Activated CD8-positive, alpha-beta memory T cell treated with anti-CD3 and anti-CD28 coated beads for 48 hours (primary cell): ENCODE measurements around the gene PPCS.
"Not testable (repeated sequence)": the region's sequence is repeated elsewhere in the genome, so short reads cannot be mapped to it uniquely, and the experiment has no call there.

Source experiments
- DNase-seq, 3 experiments: peaks; one replicate each; pipeline ENCODE4 v3.0.0-alpha.2; 2020; ENCODE audit warnings: low read depth in 2 of 3, low spot score in 2 of 3

The PPCS gene

DNA sequence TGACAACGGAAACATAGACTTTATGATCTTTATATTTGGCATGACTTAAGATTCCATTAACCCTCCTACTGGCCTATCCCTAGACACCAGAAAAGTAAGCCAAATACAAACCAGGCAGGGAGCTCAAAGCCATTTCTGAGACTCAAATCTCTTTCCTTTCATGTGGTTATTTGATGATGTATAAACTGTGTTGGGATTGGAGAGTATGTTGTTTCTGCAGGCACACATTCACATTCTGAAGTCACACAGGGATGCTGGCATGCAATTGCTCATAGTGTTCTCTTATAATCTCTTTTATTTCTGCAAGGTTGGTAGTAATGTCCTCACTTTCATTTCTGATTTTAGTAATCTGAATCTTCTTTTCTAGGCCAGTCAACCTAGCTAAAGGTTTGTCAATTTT lies 6.3 kb upstream of the PPCS start:
- no peak for DNase-seq

DNA sequence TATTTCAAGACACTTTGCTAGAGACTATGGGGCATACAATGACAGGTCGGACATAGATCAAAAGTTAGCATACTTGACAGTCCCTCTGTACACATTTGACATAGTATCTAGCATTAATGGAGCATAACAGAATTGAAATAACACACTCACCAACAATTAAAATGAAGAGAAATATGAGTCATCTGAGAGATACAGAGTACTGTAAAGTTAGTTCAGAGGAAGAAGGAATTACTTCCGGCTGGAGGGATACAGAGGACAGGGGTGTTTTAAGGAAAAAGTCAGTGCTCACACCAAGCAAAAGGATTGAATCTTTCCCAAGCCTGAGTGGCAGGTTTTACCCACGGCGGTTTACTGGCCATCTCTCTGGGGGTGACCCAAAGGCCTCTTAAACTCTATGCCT lies 3.0 kb upstream of the PPCS start:
- no peak for DNase-seq

DNA sequence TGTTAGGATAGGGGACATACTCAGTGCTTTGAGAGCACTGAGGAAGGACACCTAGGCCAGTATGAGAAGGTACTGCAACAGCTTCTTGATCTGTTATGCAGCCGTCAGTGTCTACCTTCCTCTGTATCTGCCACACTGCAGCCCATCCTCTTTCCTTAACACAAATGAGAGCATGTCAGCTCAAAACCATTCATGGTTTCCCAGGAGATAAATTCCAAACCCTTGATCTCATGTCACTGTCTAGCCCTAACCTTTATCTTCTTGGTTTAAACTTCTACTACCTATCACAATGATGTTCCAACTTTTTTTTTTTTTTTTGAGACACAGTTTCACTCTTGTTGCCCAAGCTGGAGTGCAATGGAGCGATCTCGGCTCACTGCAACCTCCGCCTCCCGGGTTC lies 1.9 kb upstream of the PPCS start:
- no peak for DNase-seq

DNA sequence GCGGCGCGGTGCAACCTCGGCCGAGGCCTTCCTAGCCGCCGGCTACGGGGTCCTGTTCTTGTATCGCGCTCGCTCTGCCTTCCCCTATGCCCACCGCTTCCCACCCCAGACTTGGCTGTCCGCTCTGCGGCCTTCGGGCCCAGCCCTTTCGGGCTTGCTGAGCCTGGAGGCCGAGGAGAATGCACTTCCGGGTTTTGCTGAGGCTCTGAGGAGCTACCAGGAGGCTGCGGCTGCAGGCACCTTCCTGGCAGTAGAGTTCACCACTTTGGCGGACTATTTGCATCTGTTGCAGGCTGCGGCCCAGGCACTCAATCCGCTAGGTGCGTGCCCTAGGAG lies 379 bp downstream of the PPCS start:
- DNase-seq = peak in 2 of 3 experiments; percentile 33 to 41

DNA sequence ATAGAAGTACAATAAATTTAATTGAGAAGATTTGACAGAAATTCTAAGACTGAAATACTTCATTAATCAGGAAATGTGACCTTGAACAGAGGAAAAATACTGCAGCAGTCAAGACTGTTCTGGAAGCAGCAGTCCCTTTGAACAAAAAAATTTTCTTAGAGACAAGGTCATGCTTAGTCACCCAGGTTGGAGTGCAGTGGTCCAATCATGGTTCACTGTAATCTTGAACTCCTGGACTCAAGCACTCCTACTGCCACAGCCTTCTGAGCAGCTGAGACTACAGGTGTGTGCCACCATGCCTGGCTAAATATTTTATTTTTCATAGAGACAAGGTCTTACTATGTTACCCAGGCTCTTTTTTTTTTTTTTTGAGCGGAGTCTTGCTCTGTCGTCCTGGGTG lies 4.9 kb downstream of the PPCS start:
- DNase-seq = no peak

DNA sequence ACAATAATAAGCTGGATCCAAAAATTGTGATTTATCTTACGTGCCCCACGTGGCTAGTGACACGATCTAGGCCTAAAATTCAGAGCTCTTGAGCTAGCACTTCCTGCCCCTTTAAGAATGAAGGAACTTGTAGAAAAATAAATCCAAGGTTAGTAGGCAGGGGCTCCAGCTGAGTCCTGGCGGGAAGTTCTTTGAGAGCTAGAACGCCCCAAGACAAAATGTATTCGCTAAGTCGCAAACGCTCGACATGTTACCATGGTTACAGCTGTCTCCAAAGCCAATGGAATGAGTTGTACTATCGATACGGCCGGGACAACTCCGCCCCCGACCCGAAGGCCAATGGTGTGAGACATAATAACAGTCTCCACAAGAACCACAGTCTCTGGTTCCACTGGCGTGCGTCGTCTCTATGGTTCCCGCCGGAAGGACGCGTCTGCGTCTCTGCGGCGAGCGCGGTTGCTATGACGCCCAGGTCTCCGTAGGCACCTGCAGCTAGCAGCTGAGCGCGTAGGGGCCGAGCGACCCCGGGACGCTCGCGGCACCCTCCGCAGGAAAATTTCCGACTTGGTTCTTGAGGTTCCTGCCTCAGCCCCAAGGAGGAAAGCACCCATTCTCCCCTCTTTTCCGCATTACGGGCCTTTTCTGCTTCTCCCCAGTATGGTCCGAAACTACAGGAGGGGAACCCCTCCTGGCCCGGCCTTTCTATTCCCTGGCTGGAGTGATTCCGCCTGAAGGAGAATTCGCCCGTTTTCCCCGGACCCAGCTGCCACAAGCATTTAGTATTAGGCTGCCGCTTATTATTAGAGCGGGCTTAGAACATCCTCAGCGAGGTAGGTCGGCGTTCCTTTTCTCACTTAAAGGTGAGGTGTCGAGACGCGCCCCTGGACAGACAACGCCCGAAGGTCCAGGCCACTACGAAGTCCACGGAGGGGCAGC lies 6.8 kb downstream of the PPCS start, which contains the start of gene CCDC30:
CCDC30 (plus strand) TSS at position 459 of the 936 bp plus-strand sequence. CDS start 17,266 bp downstream, outside the sequence.
- DNase-seq = peak; percentile 69 to 82 (median 80)

DNA sequence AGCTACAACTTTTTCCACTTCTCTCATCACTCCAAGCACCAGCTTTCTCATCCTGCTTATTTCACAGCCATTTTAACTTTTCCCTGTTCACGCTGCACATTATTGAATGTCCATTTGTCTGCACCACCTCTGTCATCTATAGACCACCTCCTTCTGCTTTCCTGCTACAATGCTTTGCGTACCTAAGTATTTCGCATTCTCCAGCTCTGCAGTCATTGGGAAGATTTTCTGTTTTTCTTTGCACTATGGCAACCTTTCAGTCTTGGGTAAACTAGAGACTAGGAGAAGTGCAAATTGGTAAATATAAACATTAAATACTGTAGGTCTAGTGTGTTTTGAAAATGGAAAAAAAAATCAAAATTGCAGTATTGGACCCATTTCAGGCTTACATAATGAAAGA lies 7.6 kb downstream of the PPCS start:
- no peak for DNase-seq

DNA sequence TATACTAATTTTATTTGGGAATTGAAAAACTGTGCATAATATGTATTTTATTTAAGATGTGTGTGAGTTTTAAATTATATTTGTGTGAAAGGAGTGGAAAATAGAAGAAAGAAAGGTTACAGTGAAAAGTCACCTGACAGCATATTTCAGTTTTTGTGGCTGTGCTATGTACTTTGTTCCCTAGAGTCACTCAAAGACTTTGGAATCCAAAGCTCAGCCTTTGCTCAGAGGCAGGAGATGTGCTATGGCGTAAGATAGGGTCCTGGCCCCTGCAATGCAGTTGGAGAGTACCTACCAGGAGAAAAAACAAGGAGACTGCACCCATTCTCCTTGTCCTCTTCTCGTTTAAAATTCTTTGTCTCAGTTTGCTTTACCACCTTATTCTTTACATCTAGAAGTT lies 9.7 kb downstream of the PPCS start:
- no peak for DNase-seq

DNA sequence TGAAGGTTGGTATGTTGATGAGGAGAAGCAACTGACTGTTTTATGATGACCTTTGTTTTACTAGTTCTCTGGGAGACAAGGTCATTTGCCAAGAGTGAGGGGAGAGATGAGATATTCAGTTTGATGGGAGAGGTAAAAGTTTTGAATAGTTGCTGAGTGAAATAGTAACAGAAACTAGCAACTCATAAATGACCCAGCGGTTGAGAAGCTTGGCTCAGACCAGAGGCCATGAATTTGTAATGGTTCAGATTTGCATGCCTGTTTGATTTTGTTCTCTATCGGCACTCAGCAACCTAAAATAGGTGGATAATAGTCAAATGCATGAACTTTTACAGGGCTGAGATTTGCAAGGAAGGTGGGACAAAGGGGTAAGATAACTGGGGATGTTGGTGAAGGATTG lies 13.4 kb downstream of the PPCS start:
- DNase-seq = no peak

DNA sequence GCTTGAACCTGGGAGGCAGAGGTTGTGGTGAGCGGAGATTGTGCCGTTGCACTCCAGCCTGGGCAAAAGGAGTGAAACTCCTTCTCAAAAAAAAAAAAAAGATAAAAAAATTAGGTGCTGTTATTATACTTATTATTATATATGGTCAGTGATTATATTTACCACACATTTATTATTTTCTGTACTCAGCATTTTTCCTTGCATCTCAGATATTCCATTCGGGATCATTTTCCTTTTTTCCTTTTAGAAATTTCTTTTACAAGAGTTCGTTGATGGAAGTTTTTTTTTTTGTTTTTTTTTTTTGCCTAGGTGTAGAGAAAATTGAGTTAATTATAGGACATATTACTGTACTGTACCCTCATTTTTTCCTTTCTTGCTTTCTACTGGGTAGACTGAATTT lies 20.3 kb downstream of the PPCS start:
- no peak for DNase-seq

DNA sequence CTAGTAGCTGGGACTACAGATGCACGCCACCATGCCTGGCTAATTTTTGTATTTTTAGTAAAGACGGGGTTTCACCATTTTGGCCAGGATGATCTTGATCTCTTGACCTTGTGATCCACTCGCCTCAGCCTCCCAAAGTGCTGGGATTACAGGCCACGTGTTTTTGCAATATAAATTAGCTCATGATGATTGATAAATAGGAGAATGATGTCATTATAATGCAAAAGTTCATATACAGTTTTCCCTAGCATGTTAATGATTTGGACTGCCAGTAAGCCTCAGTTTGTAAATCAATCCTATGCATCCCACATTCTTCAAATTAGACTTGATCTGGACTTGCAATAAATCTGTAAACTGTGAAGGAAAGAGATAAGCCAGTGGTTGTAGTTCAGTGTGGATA lies 21.0 kb downstream of the PPCS start:
- DNase-seq = not testable (repeated sequence)

DNA sequence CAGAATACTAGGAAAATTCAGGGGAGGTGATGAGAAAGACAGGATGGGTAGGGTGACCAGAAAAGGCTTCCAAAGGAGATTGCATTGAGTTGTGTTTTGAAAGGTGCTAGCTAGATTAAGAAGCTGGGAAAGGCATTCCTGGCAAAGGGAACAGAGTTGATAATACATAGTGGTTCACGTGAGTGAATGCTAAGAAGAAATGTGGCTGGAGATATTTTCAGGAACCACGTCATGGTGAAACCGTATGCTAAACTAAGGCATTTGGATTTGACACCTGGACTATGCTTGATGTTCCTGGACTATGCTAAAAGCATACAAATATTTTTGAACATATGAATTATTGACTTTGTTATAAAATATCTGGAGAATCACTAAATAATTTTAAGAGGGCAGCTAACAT lies 21.4 kb downstream of the PPCS start:
- DNase-seq = no peak

DNA sequence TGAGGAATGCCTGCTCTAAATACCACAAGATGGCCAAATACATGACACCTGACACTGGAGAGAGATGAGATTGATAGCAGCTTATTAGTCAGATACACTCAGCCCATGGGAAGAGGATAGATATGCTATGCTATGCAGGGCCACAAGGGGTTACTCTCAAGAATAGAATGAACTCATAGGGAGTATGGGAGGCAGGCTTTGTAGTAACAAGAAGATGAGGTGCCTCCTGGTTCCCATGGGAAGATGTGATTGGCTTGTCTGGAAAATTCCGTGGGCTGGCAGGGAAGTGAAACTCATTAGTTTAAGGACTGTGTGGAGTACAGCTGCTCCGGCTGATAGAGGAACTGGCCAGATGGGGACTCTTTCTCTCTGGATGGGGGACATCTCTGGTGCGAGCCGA lies 23.3 kb downstream of the PPCS start:
- DNase-seq = no peak

DNA sequence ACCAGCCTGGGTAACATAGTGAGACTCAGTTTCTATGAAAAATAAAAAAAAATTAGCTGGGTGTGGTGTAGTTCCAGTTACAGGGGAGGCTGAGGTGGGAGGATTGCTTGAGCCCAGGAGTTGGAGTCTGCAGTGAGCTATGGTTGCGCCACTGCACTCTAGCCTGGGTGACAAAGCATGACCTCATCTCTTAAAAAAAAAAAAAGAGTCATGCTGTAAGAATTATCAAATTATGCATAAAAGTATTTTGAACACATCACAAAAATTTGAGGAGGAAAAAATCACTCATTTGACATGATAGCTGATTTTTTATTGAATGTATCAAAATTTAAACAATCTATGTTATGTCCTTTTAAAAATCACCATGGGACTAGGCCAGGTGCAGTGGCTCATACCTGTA lies 24.6 kb downstream of the PPCS start:
- DNase-seq = no peak

DNA sequence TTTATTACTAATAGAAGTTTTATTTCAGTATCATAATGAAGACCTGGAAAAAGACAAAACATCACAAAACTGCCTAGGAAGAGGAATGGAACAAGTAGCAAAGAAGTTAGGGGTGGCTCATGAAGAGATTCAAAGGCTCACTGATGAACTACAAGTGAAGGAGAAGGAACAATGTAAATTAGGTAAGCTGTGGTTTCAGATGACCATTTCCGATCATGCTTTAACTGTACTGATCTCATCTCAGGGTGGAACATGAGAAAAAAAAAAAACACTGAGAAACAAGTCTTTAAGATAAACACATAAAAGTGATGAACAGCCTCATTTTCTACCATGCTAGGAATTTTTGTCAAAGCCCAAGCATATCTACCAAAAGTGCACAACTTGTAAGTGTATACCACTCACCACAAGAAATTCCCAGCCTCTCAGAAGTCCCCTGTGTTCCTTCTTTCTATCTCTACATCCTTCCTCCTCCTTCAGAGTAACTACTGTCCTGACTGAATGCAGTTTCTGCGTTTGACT lies 26.4 kb downstream of the PPCS start:
- no peak for DNase-seq

DNA sequence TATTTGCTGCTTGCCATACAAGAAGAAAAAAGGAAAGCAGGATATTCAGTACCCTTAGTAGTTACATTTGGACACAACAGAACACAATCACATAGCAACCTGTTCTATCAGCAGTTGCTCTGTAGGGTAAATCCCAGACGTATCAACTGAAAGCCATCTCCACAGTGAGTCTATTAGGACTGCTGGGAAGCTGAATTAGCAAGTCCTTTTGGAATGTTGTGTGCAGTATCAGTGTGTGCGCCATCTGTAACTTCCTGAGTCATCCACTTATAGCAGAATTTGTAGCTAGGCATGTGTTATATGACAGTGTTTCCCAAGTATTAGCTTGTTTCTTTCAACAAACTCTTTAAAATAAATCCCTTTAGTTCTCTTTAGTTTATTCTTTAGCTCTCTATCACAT lies 28.0 kb downstream of the PPCS start:
- DNase-seq = no peak

DNA sequence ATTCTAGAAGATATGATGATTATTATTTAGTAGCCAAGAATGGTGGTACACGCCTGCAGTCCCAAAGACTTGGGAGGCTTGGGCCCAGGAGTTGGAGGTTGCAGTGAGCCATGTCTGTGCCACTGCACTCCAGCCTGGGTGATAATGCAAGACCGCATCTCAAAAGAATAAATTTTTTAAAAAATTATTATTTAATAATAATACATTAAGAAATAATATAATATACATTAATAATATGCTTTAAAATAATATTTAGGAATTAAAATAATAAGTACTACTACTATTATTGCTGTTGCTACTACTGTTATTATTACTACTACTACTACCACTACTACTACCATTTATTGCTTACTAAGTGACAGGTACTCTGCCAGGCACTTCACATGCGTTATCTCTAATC lies 33.9 kb downstream of the PPCS start:
- DNase-seq = no peak

DNA sequence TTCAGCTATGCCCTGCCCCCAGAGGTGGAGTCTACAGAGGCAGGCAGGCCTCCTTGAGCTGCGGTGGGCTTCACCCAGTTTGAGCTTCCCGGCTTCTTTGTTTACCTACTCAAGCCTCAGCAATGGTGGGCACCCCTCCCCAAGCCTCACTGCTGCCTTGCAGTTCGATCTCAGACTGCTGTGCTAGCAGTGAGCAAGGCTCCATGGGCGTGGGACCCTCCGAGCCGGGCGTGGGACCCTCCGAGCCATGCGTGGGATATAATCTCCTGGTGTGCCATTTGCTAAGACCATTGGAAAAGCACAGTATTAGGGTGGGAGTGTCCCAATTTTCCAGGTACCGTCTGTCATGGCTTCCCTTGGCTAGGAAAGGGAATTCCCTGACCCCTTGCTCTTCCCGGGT lies 45.7 kb downstream of the PPCS start:
- not testable (repeated sequence) for DNase-seq

DNA sequence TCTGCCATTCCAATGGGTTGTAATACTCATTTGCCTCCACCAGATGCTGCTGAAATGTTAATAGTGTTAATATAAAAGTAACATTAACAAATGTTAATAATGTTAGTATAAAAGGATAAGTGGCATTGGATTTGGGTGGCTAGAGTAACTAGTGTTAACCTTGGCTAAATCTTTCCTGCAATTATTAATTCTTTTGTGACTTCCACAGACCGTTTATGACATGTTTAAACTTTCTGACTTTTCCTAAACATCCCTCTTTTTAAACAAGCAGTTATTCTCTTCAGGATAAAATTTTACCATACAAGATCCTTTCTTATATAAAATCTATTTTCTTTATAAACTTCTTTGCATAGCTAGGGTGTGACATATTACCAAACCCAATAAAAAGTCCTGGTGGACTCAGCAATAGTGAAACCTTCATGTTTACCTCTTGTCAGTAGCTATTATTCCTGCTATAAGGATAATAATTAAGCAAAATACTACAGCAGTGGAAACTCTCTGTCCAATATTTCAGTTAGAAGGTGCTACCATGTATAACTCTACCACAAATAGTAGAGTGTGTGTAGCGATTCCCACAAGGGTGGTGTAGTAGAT lies 48.3 kb downstream of the PPCS start:
- DNase-seq = no peak

DNA sequence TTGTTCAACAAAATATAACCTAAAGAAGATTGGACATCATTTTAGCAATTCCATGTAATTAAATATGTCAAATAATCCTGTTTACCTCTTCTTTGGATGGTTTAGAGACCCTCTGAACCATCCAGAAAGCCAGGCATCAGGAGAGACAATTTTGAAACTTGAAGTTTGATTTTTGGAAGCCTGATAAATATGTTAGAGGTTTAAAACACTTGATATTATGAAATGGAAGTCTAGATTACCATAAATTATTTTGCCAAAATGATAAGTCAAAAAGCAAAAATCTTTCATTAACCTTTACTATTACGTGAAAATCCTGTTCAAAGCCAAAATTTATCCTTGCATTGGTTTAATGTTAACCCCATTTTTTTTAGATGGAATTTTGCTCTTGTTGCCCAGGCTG lies 50.2 kb downstream of the PPCS start:
- DNase-seq = no peak
